A549 treated with CORT108297 at 1 μM for 4 hours (cell line): ENCODE data around the gene GNG12. TPM values are rescaled to one million over a fixed set of nuclear protein-coding genes. Genes with fewer than 3 reads are reported as not detected.

Experiments used
- total RNA-seq: library from RNA; stranded (reverse); fragments of 200-300 nt; extraction: Qiagen RNA extraction; gene quantifications from 5 replicates; pipeline ENCODE4 v1.2.3, GENCODE V29; 2022

The GNG12 gene
- total RNA-seq: 53.1 to 79.5 TPM (median 66.0 TPM) in 5 replicates

DNA sequence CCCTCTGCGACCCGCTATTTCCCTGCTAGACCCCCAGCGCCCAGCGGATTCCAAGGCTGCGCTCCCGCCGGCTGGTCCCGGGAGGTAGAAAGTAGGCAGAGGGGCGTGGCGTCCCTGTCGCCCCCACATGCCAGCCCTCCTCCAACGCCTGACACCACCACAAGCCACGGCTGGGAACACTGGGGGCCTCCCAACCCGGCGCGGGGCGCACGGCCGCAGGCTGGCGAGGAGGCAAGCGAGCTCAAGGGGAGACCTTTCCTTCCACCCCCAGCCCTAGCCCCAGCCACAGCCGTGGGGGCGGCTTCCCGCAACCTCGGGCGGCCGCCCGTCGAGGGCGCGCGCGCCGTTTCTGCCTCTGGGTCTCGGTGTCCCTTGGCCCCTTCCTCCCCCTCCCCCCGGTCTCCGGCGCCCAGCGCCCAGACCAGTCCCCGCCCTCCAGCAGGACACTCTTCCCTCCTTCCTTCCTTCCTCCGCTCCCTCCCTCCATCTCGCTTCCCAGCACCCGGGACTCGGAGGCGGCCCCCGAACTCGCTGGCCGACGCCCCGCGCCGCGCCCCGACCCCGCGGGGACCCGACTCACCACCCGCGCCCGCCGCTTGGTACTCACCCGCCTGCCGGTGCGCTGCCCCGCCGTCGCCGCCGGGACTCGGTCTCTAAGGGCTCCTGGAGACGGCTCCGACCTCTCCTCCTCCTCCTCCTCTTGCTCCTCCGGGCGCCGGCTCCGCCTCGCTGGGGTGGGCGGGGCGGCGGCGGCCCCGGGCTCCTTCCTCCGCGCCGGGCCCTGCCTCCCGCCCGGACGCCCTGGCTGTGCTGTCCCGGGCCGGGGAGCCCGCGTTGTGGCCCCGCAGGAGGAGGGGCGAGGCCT lies at the start of gene GNG12:
GNG12 (minus strand) TSS at position 731 of the 865 bp plus-strand sequence. CDS start 125,781 bp downstream, outside the sequence.

DNA sequence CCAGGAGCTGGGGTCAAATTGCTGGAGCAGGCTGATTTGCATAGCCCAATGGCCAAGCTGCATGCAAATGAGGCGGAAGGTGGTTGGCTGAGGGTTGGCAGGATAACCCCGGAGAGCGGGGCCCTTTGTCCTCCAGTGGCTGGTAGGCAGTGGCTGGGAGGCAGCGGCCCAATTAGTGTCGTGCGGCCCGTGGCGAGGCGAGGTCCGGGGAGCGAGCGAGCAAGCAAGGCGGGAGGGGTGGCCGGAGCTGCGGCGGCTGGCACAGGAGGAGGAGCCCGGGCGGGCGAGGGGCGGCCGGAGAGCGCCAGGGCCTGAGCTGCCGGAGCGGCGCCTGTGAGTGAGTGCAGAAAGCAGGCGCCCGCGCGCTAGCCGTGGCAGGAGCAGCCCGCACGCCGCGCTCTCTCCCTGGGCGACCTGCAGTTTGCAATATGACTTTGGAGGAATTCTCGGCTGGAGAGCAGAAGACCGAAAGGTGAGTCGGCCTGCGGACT lies 148.2 kb downstream of the GNG12 start, which contains the start of gene GADD45A:
GADD45A (plus strand) TSS at position 135 of the 491 bp plus-strand sequence; CDS start at position 429, 294 bp downstream.

Other genes starting within 250 kb of the GNG12 start
- gene GADD45A, start 148.3 kb downstream of the GNG12 start, total RNA-seq: 48.1 to 56.6 TPM (median 51.5 TPM) in 5 replicates
- gene DIRAS3, start 217.2 kb upstream of the GNG12 start, total RNA-seq: 1.1 to 1.6 TPM (median 1.4 TPM) in 5 replicates